ENCODE results near the gene RIMKLB. TPM values are rescaled to one million over a fixed set of nuclear protein-coding genes. Genes with fewer than 3 reads are reported as not detected.

RIMKLB gene
- total RNA-seq, 2 donors from 2014 or later = 4.3 to 6.0 TPM

DNA sequence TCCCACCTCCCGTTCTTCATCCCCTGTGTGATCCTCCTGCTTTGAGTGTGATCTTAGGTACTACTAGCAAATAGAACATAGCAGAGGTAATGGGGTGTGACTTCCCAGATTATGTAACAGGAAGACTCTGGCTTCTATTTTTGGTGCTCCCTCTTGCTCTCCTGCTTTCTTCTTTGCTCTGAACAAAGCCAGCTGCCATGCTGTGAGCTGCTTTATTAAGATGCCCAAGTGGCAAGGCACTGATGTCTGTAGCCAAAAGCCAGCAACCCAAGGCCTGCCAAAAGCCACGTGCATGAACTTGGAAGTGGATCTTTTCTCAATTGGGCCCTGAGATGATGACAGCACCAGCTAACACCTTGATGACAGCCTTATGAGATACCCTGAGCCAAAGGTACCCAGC is 29.4 kb upstream of the RIMKLB start:
- Histone ChIP-seq H3K9me3 (no peaks in the 10 kb centered on the region), H3K4me3 (no peak overlapping the region), H3K36me3 (no peaks in the 10 kb centered on the region), H3K27ac (no peak overlapping the region), H3K9ac (ENCODE audit: low read depth in 2 of 2, low read length in 2 of 2) (no peak overlapping the region), H3K4me1 (no peaks in the 10 kb centered on the region), H3K27me3 (no peaks in the 10 kb centered on the region)
- intact Hi-C loops (cut with DNase I) = no loop called here
- TF ChIP-seq CTCF (IDR thresholded peaks at IDR 0.05) = no peak
- DNase-seq = no peak

- Histone ChIP-seq H3K9me3 (no peaks in the 10 kb centered on the region), H3K4me3 (no peak overlapping the region), H3K27me3 (no peaks in the 10 kb centered on the region), H3K27ac (no peak overlapping the region), H3K9ac (ENCODE audit: low read depth in 2 of 2, low read length in 2 of 2) (no peak overlapping the region), H3K36me3 (no peaks in the 10 kb centered on the region), H3K4me1 (no peaks in the 10 kb centered on the region)
- intact Hi-C loops (cut with DNase I) = no loop called here
- no peak for DNase-seq
- no peak for TF ChIP-seq CTCF (IDR thresholded peaks at IDR 0.05)
Observed at GRCh38 chr12:8672381-8672780, 25.4 kb upstream of the RIMKLB start.

- TF ChIP-seq CTCF (IDR thresholded peaks at IDR 0.05) = no peak
- H3K4me3 ChIP-seq = no peak overlapping the region
- H3K9ac ChIP-seq (ENCODE audit: low read depth in 2 of 2, low read length in 2 of 2) = no peak overlapping the region
- no peaks in the 10 kb centered on the region for H3K36me3 ChIP-seq
- H3K9me3 ChIP-seq = no peaks in the 10 kb centered on the region
- DNase-seq = no peak
- H3K27me3 ChIP-seq = no peaks in the 10 kb centered on the region
- H3K27ac ChIP-seq = no peak overlapping the region
- H3K4me1 ChIP-seq = no peaks in the 10 kb centered on the region
- intact Hi-C loops (cut with DNase I) = no loop called here
Observed at GRCh38 chr12:8675591-8676036, 22.2 kb upstream of the RIMKLB start.

- Histone ChIP-seq H3K4me1 (no peaks in the 10 kb centered on the region), H3K27me3 (no peaks in the 10 kb centered on the region), H3K27ac (no peak overlapping the region), H3K9ac (ENCODE audit: low read depth in 2 of 2, low read length in 2 of 2) (no peak overlapping the region), H3K4me3 (no peak overlapping the region), H3K36me3 (no peaks in the 10 kb centered on the region), H3K9me3 (no peaks in the 10 kb centered on the region)
- intact Hi-C loops (cut with DNase I) = no loop called here
- no peak for TF ChIP-seq CTCF (IDR thresholded peaks at IDR 0.05)
- no peak for DNase-seq
Observed at GRCh38 chr12:8676651-8677050, 21.1 kb upstream of the RIMKLB start.

- no peaks in the 10 kb centered on the region for H3K36me3 ChIP-seq
- H3K9ac ChIP-seq (ENCODE audit: low read depth in 2 of 2, low read length in 2 of 2) = no peak overlapping the region
- no peaks in the 10 kb centered on the region for H3K9me3 ChIP-seq
- no peak overlapping the region for H3K4me3 ChIP-seq
- H3K27ac ChIP-seq = no peak overlapping the region
- no peak for TF ChIP-seq CTCF (IDR thresholded peaks at IDR 0.05)
- H3K4me1 ChIP-seq = no peaks in the 10 kb centered on the region
- DNase-seq = no peak
- H3K27me3 ChIP-seq = no peaks in the 10 kb centered on the region
- intact Hi-C loops (cut with DNase I) = no loop called here
Observed at GRCh38 chr12:8677362-8677761, 20.4 kb upstream of the RIMKLB start.

DNA sequence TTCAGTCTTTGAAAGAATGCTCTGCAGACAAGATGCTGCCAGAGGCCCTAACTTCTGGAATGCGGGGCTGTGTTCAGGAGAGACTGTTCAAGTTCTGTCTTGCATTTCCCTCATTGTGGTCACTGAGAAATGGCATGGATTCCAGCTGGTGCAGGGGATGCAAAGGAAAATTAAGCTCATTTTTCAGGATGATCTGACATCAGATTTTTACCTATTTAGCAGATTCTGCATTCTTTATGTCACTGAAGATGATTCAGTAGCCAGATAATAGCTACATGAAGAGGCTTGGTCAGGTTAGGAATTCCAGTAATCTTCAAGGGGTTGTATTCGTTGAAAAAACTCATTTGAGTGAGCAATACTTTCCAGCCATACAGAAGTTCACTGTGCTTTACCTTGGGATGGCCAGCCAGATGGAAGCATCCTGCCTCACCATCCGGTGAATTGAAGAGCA is 19.1 kb upstream of the RIMKLB start:
- no peak for DNase-seq
- no peak overlapping the region for H3K27ac ChIP-seq
- intact Hi-C loops (cut with DNase I) = no loop called here
- H3K4me1 ChIP-seq = no peaks in the 10 kb centered on the region
- H3K36me3 ChIP-seq = no peaks in the 10 kb centered on the region
- H3K27me3 ChIP-seq = no peaks in the 10 kb centered on the region
- H3K4me3 ChIP-seq = no peak overlapping the region
- H3K9ac ChIP-seq (ENCODE audit: low read depth in 2 of 2, low read length in 2 of 2) = no peak overlapping the region
- TF ChIP-seq CTCF (IDR thresholded peaks at IDR 0.05) = no peak
- no peaks in the 10 kb centered on the region for H3K9me3 ChIP-seq

All from colonic mucosa (tissue), 4 donors.